Right atrium auricular region (tissue), 2 donors: ENCODE measurements around the gene NAT14. TPM values are rescaled to one million over a fixed set of nuclear protein-coding genes. Genes with fewer than 3 reads are reported as not detected.

ENCODE experiments used
- DNase-seq: peaks from one replicate; pipeline ENCODE4 v3.0.0-alpha.2; 2019; ENCODE audit warnings: low spot score
- H3K27ac ChIP-seq, 2 donors: fragments of 200-600 bp; sonication (generic); 1 replicate in 1 of 2; 2 replicates in 1 of 2; pipeline ENCODE4 v1.5.1; 2016 to 2019
- H3K27me3 ChIP-seq, 2 donors: fragments of 200-600 bp; sonication (generic); one replicate each; pipeline versions ENCODE4 v1.5.1 to v1.6.0; 2017 to 2019
- H3K36me3 ChIP-seq: fragments of 200-600 bp; sonication (generic); one replicate; pipeline ENCODE4 v1.5.1; 2016
- H3K4me1 ChIP-seq, 2 donors: fragments of 200-600 bp; sonication (generic); one replicate each; pipeline versions ENCODE4 v1.5.1 to v1.6.0; 2017 to 2019
- H3K4me3 ChIP-seq, 2 donors: fragments of 200-600 bp; sonication (generic); 1 replicate in 1 of 2; 2 replicates in 1 of 2; pipeline ENCODE4 v1.5.1; 2017 to 2019; ENCODE audit warnings: mild to moderate bottlenecking in 1 of 2, moderate library complexity in 1 of 2
- H3K9me3 ChIP-seq, 2 donors: fragments of 200-600 bp; sonication (generic); one replicate each; pipeline ENCODE4 v1.5.1; 2019
- CTCF ChIP-seq, 2 donors: fragments of 200-600 bp; sonication (generic); IDR thresholded peaks; one replicate each; pipeline ENCODE4 v1.5.1; 2019; ENCODE audit warnings: antibody characterized with exemption in 2 of 2
- total RNA-seq, 2 donors: library from RNA; depleted of rRNA; stranded (reverse); fragments of >200 nt; gene quantifications; one replicate each; pipeline ENCODE4 v1.1.0, GENCODE V29; 2016

Gene NAT14
- total RNA-seq, 2 donors from 2014 or later: 2.3 to 7.0 TPM

GRCh38 chr19:55504981-55505380 is 20.0 kb downstream of the NAT14 start:
- no peaks in the 10 kb centered on the region for H3K9me3 ChIP-seq

GRCh38 chr19:55508120-55508519 is 23.1 kb downstream of the NAT14 start:
- TF ChIP-seq CTCF (IDR thresholded peaks at IDR 0.05): no peak
- no peak overlapping the region for H3K4me3 ChIP-seq
- H3K4me1 ChIP-seq: peaks cover 0 to 10% of the 10 kb centered on the region in 2 donors
- no peaks in the 10 kb centered on the region for H3K36me3 ChIP-seq
- no peaks in the 10 kb centered on the region for H3K27me3 ChIP-seq
- H3K9me3 ChIP-seq: no peaks in the 10 kb centered on the region
- DNase-seq: no peak
- H3K27ac ChIP-seq: no peak overlapping the region

More at GRCh38 chr19:55504981-55505380, 20.0 kb downstream of the NAT14 start:
- TF ChIP-seq CTCF (IDR thresholded peaks at IDR 0.05): no peak
- H3K4me3 ChIP-seq: no peak overlapping the region
- no peaks in the 10 kb centered on the region for H3K36me3 ChIP-seq
- peaks cover 0 to 10% of the 10 kb centered on the region in 2 donors for H3K4me1 ChIP-seq
- no peak for DNase-seq
- no peaks in the 10 kb centered on the region for H3K27me3 ChIP-seq
- H3K27ac ChIP-seq: no peak overlapping the region

GRCh38 chr19:55516878-55517620 is 32.1 kb downstream of the NAT14 start:
- DNase-seq: peak; percentile 96
- peak overlapping the region; percentile 87 to 91 for H3K27ac ChIP-seq
- H3K27me3 ChIP-seq: no peaks in the 10 kb centered on the region
- peak overlapping the region; percentile 34 to 52 for H3K4me3 ChIP-seq
- H3K4me1 ChIP-seq: peaks cover 0 to 22% of the 10 kb centered on the region in 2 donors
- peak; percentile 63 to 94 for TF ChIP-seq CTCF (IDR thresholded peaks at IDR 0.05)
- no peaks in the 10 kb centered on the region for H3K9me3 ChIP-seq
- no peaks in the 10 kb centered on the region for H3K36me3 ChIP-seq

- peak overlapping the region in 1 of 2 donors; percentile 75 for H3K27ac ChIP-seq
- no peaks in the 10 kb centered on the region for H3K9me3 ChIP-seq
These were observed 34.7 kb downstream of the NAT14 start for GRCh38 chr19:55519451-55520311.

More at GRCh38 chr19:55519451-55520311, 34.7 kb downstream of the NAT14 start:
- DNase-seq: no peak
- Histone ChIP-seq H3K4me1 (peaks cover 0 to 27% of the 10 kb centered on the region in 2 donors), H3K4me3 (no peak overlapping the region), H3K27me3 (no peaks in the 10 kb centered on the region), H3K36me3 (no peaks in the 10 kb centered on the region)
- TF ChIP-seq CTCF (IDR thresholded peaks at IDR 0.05): no peak
